Gastrocnemius medialis (tissue), 4 donors: Measurements from ENCODE around the gene C1orf198. TPM values are rescaled to one million over a fixed set of nuclear protein-coding genes. Genes with fewer than 3 reads are reported as not detected.

ENCODE experiments used
- ATAC-seq, 2 donors: fragments of 150-250 bp; one replicate each; pipeline ENCODE4 v1.9.1; 2016
- DNase-seq, 2 donors: peaks; one replicate each; pipeline ENCODE4 v3.0.0-alpha.2; 2019
- H3K27ac ChIP-seq, 4 donors: fragments of 200-600 bp; sonication (generic); 1 replicate in 1 of 4; 2 replicates in 3 of 4; pipeline ENCODE4 v1.5.1; 2016 to 2018; ENCODE audit warnings: mild to moderate bottlenecking in 2 of 4, moderate library complexity in 1 of 4
- H3K27me3 ChIP-seq, 3 donors: fragments of 200-600 bp; sonication (generic) in 2 of 3; 1 replicate in 1 of 3; 2 replicates in 2 of 3; pipeline versions ENCODE4 v1.5.1 to v1.6.0; 2016 to 2019; ENCODE audit warnings: mild to moderate bottlenecking in 1 of 3, moderate library complexity in 1 of 3
- H3K36me3 ChIP-seq, 2 donors: fragments of 200-600 bp; sonication (generic) in 1 of 2; one replicate each; pipeline ENCODE4 v1.5.1; 2017 to 2018
- H3K4me1 ChIP-seq, 2 donors: fragments of 200-600 bp; sonication (generic) in 1 of 2; one replicate each; pipeline ENCODE4 v1.5.1; 2016 to 2017; ENCODE audit warnings: mild to moderate bottlenecking in 2 of 2
- H3K4me3 ChIP-seq, 4 donors: fragments of 200-600 bp; sonication (generic) in 3 of 4; 1 replicate in 1 of 4; 2 replicates in 3 of 4; pipeline ENCODE4 v1.5.1; 2016 to 2019; ENCODE audit warnings: mild to moderate bottlenecking in 2 of 4
- H3K9me3 ChIP-seq, 3 donors: fragments of 200-600 bp; sonication (generic) in 2 of 3; 1 replicate in 1 of 3; 2 replicates in 2 of 3; pipeline ENCODE4 v1.5.1; 2016 to 2019
- CTCF ChIP-seq, 5 experiments: fragments of 450-650 bp in 3 of 5; fragments of 200-600 bp in 2 of 5; sonication (generic) in 2 of 5; IDR thresholded peaks in 4 of 5; conservative IDR thresholded peaks in 1 of 5; 1 replicate in 4 of 5; 2 replicates in 1 of 5; pipeline ENCODE4 v1.5.1; 2016 to 2019; ENCODE audit warnings: antibody characterized with exemption in 5 of 5, mild to moderate bottlenecking in 3 of 5, moderate library complexity in 3 of 5
- POLR2A ChIP-seq, 2 donors: fragments of 450-650 bp; IDR thresholded peaks; one replicate each; pipeline ENCODE4 v1.6.1; 2017; ENCODE audit warnings: antibody characterized with exemption in 2 of 2, mild to moderate bottlenecking in 2 of 2, moderate library complexity in 2 of 2
- in situ Hi-C, 4 donors: fragments of 200-750 bp; cut with MboI; loops; one replicate each; pipeline versions ENCODE4 v1.15.0 to v1.8.0; 2017; ENCODE audit warnings: low sequenced_read_pairs in 4 of 4
- intact Hi-C: fragments of 100-400 bp; cut with DNase I; formaldehyde crosslinking; loops from one replicate; pipeline ENCODE4 v1.15.1; 2023; ENCODE audit warnings: low total_unique reads
- total RNA-seq, 4 donors: library from RNA; depleted of rRNA; stranded (reverse); fragments of >200 nt; gene quantifications; one replicate each; pipeline versions ENCODE4 v1.1.0 to v1.2.3, GENCODE V29; 2016

C1orf198 gene
- total RNA-seq, 4 donors from 2014 or later: 281 to 590 (median 339) TPM

GRCh38 chr1:230866171-230867070 lies 1.9 kb downstream of the C1orf198 start:
- Histone ChIP-seq H3K36me3 (no peaks in the 10 kb centered on the region), H3K4me1 (peaks cover 52 to 61% of the 10 kb centered on the region in 2 donors), H3K27me3 (no peaks in the 10 kb centered on the region), H3K27ac (peak overlapping the region; percentile 80 to 95 (median 89)), H3K4me3 (peak overlapping the region; percentile 83 to 97 (median 86)), H3K9me3 (no peaks in the 10 kb centered on the region)
- ATAC-seq: peak; percentile 15 to 20
- DNase-seq: no peak
- TF ChIP-seq CTCF (IDR thresholded peaks at IDR 0.05 in 4 of 5, conservative IDR thresholded peaks at IDR 0.05 in 1 of 5) (no peak), POLR2A (IDR thresholded peaks at IDR 0.05) (peak; percentile 52 to 57)
- in situ Hi-C loops (no loop called here), intact Hi-C loops (loop anchor here (2.0 to 10.0 kb wide), 5 partner anchors 51 to 982 kb away; partner anchors contain the start of genes ARV1, COG2, EGLN1 and TTC13)

- DNase-seq (peak in 1 of 2 donors; percentile 44), ATAC-seq (no peak)
- peak overlapping the region; percentile 80 to 95 (median 89) for H3K27ac ChIP-seq
- intact Hi-C loops: loop anchor here (2.0 to 10.0 kb wide), 5 partner anchors 52 to 980 kb away; partner anchors contain the start of genes COG2 and EGLN1
- H3K9me3 ChIP-seq: no peaks in the 10 kb centered on the region
- no peaks in the 10 kb centered on the region for H3K36me3 ChIP-seq
- no peak for TF ChIP-seq POLR2A (IDR thresholded peaks at IDR 0.05)
- TF ChIP-seq CTCF (IDR thresholded peaks at IDR 0.05 in 4 of 5, conservative IDR thresholded peaks at IDR 0.05 in 1 of 5): no peak
- in situ Hi-C loops: no loop called here
- no peaks in the 10 kb centered on the region for H3K27me3 ChIP-seq
- H3K4me3 ChIP-seq: peak overlapping the region in 3 of 4 donors; percentile 83 to 97 (median 90)
- peaks cover 63 to 70% of the 10 kb centered on the region in 2 donors for H3K4me1 ChIP-seq
Measured at GRCh38 chr1:230865062-230865817, 3.1 kb downstream of the C1orf198 start.

- ATAC-seq (no peak), DNase-seq (peak in 1 of 2 donors; percentile 45)
- intact Hi-C loops: loop anchor here (2.0 to 10.0 kb wide), 4 partner anchors 58 to 980 kb away; partner anchors contain the start of genes AGT and EGLN1
Measured at GRCh38 chr1:230864441-230864840, 3.9 kb downstream of the C1orf198 start.

More at GRCh38 chr1:230864441-230864840, 3.9 kb downstream of the C1orf198 start:
- no peaks in the 10 kb centered on the region for H3K27me3 ChIP-seq
- in situ Hi-C loops: no loop called here
- H3K4me1 ChIP-seq: peaks cover 69 to 78% of the 10 kb centered on the region in 2 donors
- H3K4me3 ChIP-seq: peak overlapping the region in 2 of 4 donors; percentile 15 to 19
- H3K9me3 ChIP-seq: no peaks in the 10 kb centered on the region
- H3K36me3 ChIP-seq: no peaks in the 10 kb centered on the region
- TF ChIP-seq CTCF (IDR thresholded peaks at IDR 0.05 in 4 of 5, conservative IDR thresholded peaks at IDR 0.05 in 1 of 5) (no peak), POLR2A (IDR thresholded peaks at IDR 0.05) (no peak)
- H3K27ac ChIP-seq: peak overlapping the region; percentile 80 to 95 (median 89)
